Activated T-helper 17 cell treated with anti-CD3 and anti-CD28 coated beads, Interleukin-2, amount 50 U/mL, for 72 hours (primary cell): ENCODE data around the gene CETP. TPM values are rescaled to one million over a fixed set of nuclear protein-coding genes. Genes with fewer than 3 reads are reported as not detected.
"Not testable (repeated sequence)": the region's sequence is repeated elsewhere in the genome, so short reads cannot be mapped to it uniquely, and the experiment has no call there.

ENCODE experiments used
- ATAC-seq: fragments of 150-1000 bp; cut with Tn5 transposase; replicated peaks from 2 replicates; pipeline ENCODE4 v1.10.0; 2021; ENCODE audit warnings: mild to moderate bottlenecking, moderate library complexity
- H3K27ac Mint-ChIP-seq: one replicate; pipeline ENCODE4 v1.8.0; 2022; ENCODE audit warnings: mixed read lengths
- H3K27me3 Mint-ChIP-seq: one replicate; pipeline ENCODE4 v1.8.0; 2022; ENCODE audit warnings: mixed read lengths
- H3K36me3 Mint-ChIP-seq: one replicate; pipeline ENCODE4 v1.8.0; 2022; ENCODE audit warnings: low read depth, mild to moderate bottlenecking, mixed read lengths
- H3K4me1 Mint-ChIP-seq: one replicate; pipeline ENCODE4 v1.8.0; 2022; ENCODE audit warnings: mixed read lengths
- H3K4me3 Mint-ChIP-seq: one replicate; pipeline ENCODE4 v1.8.0; 2022; ENCODE audit warnings: mild to moderate bottlenecking, mixed read lengths
- H3K9me3 Mint-ChIP-seq: one replicate; pipeline ENCODE4 v1.8.0; 2022; ENCODE audit warnings: mixed read lengths
- total RNA-seq, 2 donors: library from RNA; stranded (reverse); gene quantifications; one replicate each; pipeline ENCODE4 v1.2.3, GENCODE V29; 2022

Gene CETP
- total RNA-seq, 2 donors from 2014 or later = not detected

DNA sequence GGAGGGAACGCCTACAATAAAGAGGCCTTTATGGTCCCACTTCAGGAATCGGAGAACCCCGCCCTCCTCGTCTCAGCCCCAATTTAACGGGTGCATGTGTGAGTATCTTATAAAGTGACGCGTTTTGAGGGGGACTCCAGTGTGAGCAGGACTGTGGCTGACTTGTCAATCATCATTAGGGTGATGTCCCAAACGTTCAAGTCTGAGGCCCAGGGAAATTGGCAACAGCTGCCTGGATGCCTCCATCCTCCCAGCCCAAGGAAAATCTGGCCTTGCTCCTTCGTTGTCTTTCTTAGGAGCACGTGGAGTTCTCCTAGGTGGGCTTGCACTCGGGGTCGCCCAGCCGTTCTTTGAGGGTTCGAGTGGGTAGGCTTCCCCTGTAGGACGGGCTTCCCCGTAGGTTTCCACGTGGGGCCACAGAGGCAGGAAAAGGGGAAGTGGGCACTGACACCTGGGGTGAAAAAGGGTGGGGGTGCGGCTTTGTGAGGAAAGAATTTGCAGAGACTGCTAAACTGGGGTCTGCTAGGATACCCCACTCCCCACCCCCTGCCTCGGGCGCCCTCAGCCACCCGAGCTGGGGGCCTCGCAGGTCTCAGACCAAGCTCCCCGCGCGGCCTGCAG is 30.4 kb upstream of the CETP start:
- Mint-ChIP-seq H3K27ac (peak overlapping the region; percentile 99), H3K9me3 (no peaks in the 10 kb centered on the region), H3K4me1 (peaks cover 16% of the 10 kb centered on the region), H3K27me3 (no peaks in the 10 kb centered on the region), H3K36me3 (peaks cover 48% of the 10 kb centered on the region), H3K4me3 (peak overlapping the region; percentile 99)
- ATAC-seq = peak; percentile 1

DNA sequence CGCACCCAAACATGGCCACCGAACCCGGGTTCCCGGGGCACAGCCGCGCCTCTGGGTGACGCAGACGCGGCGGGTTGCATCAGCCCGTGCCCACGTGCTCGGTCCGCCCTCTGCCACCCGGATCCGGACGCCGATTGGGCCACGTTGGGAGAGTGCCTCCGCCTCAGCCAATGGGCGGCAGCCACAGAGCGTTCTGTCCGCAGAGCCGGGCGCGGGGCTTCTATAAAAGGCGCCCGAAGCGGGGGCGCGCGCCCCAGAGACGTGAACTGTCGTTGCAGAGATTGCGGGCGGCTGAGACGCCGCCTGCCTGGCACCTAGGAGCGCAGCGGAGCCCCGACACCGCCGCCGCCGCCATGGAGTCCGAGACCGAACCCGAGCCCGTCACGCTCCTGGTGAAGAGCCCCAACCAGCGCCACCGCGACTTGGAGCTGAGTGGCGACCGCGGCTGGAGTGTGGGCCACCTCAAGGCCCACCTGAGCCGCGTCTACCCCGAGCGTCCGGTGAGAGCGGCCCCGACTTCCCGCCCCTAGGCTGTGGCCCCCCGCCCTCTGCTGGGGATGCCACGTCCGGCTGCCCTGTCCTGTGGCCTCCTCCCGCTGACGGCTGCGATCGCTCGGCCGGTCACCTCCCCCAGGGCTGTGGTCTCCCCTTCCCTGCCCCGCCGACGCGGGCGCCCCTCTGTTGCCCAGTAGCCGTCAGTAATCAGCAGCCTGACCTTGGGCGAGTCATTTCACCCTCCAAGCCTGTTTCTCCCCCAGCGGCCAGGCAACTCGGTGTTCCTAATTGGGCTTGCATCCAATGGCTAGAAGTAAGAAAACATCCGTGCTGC is 29.6 kb upstream of the CETP start, which contains the start of gene HERPUD1:
TSS of gene HERPUD1 (plus strand) at position 251 of the 829 bp plus-strand sequence. CDS start at position 354, 103 bp downstream.
- Mint-ChIP-seq H3K27ac (peak within 1 kb of the TSS; percentile 99), H3K4me1 (peaks cover 24% of the 10 kb centered on the region), H3K4me3 (peak within 1 kb of the TSS; percentile 99), H3K9me3 (no peaks in the 10 kb centered on the region), H3K27me3 (no peaks in the 10 kb centered on the region), H3K36me3 (peaks cover 55% of the 10 kb centered on the region)
- peak; percentile 95 for ATAC-seq

DNA sequence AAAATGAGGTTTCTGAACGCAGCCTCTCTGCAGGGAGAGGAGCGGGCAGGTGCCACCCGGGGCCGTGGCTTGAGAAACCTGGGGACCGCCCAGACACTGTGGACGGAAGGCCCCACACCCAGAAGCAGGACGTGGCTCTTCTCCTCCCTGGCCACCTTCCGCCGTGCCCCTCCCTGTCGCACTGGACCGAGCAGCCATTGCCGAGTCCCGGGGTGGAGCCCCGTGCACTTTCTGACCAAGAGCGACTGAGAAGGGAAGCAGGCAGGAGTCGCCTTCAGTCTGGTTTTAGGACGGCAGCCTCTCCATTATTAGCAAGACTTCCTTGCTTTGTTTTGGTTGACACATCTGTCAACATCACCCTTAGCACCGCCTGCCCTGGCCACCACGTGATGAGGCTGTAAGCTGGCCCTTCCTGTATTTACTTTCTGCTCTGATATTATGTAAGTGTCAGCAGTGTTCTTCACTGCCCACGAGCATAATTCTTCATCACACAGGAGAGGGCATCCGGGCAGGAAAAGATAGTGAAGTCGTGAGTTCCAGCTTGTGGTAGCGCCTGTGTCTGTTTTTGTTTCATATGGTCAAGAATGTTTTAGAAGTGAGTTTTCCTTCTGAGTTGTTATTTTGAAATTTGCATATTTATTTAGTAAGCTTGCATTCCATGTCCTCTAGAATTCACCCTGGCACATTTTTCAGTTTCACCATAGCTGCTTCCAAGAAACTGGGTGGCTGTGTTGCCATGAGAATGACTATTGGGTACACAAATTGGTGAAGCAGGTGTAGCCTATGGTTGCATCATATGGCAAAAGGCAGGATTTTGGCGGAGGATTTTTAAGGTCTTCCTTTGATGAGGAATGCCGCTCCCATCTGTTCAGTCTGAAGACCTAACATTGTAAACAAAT is 28.8 kb upstream of the CETP start:
- no peaks in the 10 kb centered on the region for H3K27me3 Mint-ChIP-seq
- peak overlapping the region; percentile 99 for H3K27ac Mint-ChIP-seq
- peak overlapping the region; percentile 99 for H3K4me3 Mint-ChIP-seq
- peaks cover 31% of the 10 kb centered on the region for H3K4me1 Mint-ChIP-seq
- H3K9me3 Mint-ChIP-seq = no peaks in the 10 kb centered on the region
- peaks cover 64% of the 10 kb centered on the region for H3K36me3 Mint-ChIP-seq
- ATAC-seq = peak; percentile 30

DNA sequence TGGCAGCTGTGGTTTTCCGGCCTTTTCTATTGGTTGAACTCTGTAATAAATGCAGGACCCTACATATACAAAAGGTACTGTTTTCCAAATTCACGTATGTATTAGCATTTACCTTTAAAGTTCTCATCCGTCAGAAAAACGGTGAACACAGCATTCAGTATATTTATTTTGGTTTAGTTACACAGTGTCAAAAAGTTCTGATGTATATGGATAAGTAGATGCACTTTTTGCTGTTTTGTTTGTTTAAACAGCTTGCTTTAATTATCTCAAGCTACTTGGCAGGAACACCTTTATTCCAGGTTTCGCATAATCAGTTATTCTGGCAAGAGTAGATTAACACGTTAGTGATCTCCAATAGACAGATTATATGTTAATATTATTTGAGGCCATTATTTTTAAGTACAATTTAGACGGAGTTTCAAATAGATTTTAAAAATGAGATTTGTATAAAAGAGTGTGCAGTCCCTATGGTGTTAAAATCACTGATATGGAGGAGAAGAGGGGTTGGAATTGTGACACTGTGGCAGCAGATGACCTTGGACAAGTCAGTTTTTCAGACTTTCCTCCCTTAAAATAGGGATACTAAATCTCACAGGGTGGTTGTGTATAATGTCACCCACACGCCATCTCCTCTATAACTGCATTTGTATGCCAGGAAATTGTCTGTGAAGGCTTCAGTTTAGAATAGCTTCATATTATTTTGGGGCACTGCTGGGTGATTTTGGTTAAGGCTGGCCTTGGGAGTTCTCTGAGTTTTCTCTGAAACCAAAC is 27.7 kb upstream of the CETP start:
- Mint-ChIP-seq H3K4me3 (peak overlapping the region; percentile 99), H3K9me3 (no peaks in the 10 kb centered on the region), H3K27ac (peak overlapping the region; percentile 99), H3K36me3 (peaks cover 74% of the 10 kb centered on the region), H3K4me1 (peaks cover 41% of the 10 kb centered on the region), H3K27me3 (no peaks in the 10 kb centered on the region)
- ATAC-seq = no peak

DNA sequence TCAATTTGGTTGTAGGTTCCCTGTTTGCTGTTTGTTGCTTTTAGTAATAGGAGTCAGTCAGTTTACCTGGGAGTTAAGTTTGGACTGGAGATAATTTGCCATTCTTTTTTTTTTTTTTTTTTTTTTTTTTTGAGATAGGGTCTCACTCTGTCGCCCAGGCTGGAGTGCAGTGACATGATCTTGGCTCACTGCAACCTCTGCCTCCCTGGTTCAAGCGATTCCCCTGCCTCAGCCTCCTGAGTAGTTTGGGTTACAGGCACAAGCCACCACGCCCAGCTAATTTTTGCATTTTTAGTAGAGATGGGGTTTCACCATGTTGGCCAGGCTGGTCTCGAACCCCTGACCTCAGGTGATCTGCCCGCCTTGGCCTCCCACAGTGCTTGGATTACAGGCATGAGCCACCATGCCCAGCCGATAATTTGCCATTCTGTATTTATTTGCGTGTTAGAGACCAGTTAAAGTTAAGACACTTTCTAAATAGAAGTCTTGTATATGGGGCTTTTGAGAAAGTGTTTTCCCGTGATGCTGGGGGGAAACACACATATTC is 27.1 kb upstream of the CETP start:
- ATAC-seq, H3K27me3 Mint-ChIP-seq, H3K9me3 Mint-ChIP-seq: not testable (repeated sequence)
- Mint-ChIP-seq H3K27ac (peak overlapping the region; percentile 99), H3K36me3 (peaks cover 81% of the 10 kb centered on the region), H3K4me1 (peaks cover 47% of the 10 kb centered on the region), H3K4me3 (peak overlapping the region; percentile 99)

DNA sequence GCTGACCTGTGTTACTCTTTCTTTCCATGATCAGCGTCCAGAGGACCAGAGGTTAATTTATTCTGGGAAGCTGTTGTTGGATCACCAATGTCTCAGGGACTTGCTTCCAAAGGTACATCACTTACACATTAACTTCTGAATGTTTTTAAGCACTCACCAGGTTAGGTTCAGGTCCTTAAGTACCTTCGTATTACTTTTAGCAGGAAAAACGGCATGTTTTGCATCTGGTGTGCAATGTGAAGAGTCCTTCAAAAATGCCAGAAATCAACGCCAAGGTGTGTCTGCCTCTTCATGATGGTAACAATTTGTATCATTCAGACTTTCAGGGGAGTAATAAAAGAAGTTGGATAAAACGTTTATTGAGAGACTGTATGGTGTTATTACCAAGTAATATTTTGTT is 26.5 kb upstream of the CETP start:
- ATAC-seq = no peak
- Mint-ChIP-seq H3K9me3 (no peaks in the 10 kb centered on the region), H3K36me3 (peaks cover 86% of the 10 kb centered on the region), H3K4me1 (peaks cover 50% of the 10 kb centered on the region), H3K4me3 (peak overlapping the region; percentile 99), H3K27me3 (no peaks in the 10 kb centered on the region), H3K27ac (peak overlapping the region; percentile 99)

DNA sequence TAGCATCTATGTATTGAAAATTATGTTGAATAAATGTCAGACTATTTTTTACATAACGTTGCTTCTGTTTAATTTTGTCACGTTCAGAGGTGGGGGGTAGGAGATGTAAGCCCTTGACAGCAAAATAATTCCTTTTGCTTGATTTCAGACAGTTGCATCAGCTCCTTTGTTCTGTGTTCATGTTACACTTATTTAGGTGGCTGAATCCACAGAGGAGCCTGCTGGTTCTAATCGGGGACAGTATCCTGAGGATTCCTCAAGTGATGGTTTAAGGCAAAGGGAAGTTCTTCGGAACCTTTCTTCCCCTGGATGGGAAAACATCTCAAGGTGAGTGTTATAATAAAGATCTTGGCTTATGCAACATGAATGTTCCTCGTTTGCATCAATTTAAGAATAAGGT is 25.3 kb upstream of the CETP start:
- no peak for ATAC-seq
- Mint-ChIP-seq H3K36me3 (peaks cover 99% of the 10 kb centered on the region), H3K4me1 (peaks cover 52% of the 10 kb centered on the region), H3K4me3 (peak overlapping the region; percentile 99), H3K27me3 (no peaks in the 10 kb centered on the region), H3K27ac (peak overlapping the region; percentile 67), H3K9me3 (no peaks in the 10 kb centered on the region)

DNA sequence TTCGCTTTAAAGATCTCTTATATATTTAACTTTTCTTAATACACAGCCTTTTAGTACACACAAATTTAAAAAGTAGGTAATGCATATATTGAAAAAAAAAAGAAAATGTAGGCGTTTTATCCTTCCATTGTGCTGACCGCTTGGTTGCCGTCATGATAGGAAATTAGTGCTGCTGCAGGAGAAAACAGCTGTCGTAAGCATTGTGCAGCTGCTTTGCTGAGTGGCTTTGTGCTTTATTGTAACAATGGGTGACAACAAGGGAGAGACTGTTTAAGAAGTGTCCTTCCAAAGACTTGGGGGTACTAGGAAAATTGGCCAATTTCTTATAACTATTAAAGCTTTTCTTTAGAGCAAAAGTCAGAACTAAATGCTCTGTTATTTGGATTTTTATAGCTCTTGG is 24.8 kb upstream of the CETP start:
- H3K9me3 Mint-ChIP-seq = no peaks in the 10 kb centered on the region
- peak overlapping the region; percentile 99 for H3K27ac Mint-ChIP-seq
- peak overlapping the region; percentile 99 for H3K4me3 Mint-ChIP-seq
- peaks cover 100% of the 10 kb centered on the region for H3K36me3 Mint-ChIP-seq
- H3K4me1 Mint-ChIP-seq = peaks cover 55% of the 10 kb centered on the region
- ATAC-seq = no peak
- no peaks in the 10 kb centered on the region for H3K27me3 Mint-ChIP-seq

DNA sequence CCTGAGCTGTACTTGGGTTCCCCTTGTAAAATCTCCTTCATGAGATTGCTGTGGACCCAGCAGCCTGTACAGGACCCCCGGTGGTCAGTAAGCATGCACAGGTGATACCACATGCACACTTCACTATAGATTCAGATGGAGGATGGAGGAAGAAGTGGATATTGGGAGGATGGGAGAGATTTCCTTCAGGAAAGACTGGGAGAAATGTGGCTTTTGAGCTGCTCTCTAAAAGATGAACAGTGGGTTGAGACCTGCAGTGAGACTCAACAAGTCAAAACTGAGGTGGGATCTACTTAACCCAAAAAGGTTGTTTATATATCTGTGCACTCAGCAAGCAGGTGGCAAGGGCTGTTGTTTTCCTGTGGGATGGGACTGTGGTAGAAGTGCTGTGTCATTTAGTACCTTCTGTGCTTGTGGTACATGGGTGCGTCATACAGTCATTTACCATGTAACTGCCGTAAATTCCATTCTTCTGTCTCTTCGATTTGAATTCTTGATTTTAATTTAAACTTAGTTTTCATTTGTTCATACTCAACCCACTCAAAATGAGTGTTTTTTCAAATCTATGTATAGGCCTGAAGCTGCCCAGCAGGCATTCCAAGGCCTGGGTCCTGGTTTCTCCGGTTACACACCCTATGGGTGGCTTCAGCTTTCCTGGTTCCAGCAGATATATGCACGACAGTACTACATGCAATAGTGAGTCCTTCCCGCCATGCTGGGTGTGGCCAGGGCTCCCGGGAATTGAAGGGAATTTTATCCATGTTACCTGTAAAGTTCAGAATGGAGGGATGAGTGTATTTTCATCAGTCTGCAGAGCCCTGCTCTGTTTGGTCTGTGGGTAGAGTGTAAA is 22.9 kb upstream of the CETP start:
- ATAC-seq = peak; percentile 94
- Mint-ChIP-seq H3K9me3 (no peaks in the 10 kb centered on the region), H3K36me3 (peaks cover 100% of the 10 kb centered on the region), H3K4me3 (peak overlapping the region; percentile 99), H3K27me3 (no peaks in the 10 kb centered on the region), H3K4me1 (peaks cover 67% of the 10 kb centered on the region), H3K27ac (peak overlapping the region; percentile 99)

DNA sequence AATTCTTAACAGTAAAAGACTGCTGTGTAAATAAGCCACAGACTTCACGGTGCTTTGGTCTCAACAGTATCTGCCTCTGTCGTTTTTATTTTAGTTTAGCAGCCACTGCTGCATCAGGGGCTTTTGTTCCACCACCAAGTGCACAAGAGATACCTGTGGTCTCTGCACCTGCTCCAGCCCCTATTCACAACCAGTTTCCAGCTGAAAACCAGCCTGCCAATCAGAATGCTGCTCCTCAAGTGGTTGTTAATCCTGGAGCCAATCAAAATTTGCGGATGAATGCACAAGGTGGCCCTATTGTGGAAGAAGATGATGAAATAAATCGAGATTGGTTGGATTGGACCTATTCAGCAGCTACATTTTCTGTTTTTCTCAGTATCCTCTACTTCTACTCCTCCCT is 21.9 kb upstream of the CETP start:
- H3K4me3 Mint-ChIP-seq = peak overlapping the region; percentile 99
- no peak for ATAC-seq
- H3K4me1 Mint-ChIP-seq = peaks cover 66% of the 10 kb centered on the region
- H3K27ac Mint-ChIP-seq = peak overlapping the region; percentile 99
- no peaks in the 10 kb centered on the region for H3K9me3 Mint-ChIP-seq
- no peaks in the 10 kb centered on the region for H3K27me3 Mint-ChIP-seq
- peaks cover 100% of the 10 kb centered on the region for H3K36me3 Mint-ChIP-seq

DNA sequence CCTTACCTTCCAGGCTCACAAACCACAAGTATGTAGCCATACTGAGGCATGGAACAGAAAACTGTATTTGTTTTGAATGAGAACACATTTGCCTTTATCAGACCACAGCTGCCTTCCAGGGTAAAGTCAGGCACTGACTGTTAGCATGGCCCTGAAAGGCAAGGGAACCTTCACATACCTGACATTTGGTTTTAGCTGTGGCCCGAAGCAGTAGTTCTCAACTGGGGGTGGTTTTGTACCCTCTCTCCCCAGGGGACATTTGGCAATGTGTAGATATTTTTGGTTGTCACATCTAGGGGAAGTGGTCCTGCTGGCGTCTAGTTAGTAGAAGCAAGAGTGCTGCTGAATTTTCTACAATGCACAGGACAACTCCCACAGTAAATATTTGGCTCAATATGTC is 20.7 kb upstream of the CETP start:
- Mint-ChIP-seq H3K4me3 (no peak overlapping the region), H3K4me1 (peaks cover 63% of the 10 kb centered on the region), H3K9me3 (no peaks in the 10 kb centered on the region), H3K27ac (no peak overlapping the region), H3K27me3 (no peaks in the 10 kb centered on the region), H3K36me3 (peaks cover 100% of the 10 kb centered on the region)
- ATAC-seq = no peak

DNA sequence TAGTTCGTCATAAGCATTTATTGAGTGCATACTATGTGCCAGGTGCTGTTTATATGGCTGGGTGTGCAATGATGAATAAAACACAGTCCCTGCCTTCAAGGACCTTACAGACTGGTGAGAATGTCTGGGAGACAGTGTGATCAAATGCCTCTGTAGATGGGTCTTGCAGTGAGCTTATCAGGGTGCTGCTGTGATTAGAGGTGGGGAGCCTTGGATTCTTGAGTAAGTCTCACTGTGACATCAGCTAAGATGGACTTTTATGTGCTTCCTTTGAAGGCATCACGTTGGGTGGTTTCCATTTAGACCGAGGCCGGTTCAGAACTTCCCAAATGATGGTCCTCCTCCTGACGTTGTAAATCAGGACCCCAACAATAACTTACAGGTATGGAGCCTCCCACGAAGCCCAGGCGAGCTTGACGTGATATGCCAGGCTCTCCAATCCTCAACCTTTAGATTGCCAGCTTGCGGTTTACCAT is 19.9 kb upstream of the CETP start:
- no peak for ATAC-seq
- H3K9me3 Mint-ChIP-seq = no peaks in the 10 kb centered on the region
- peaks cover 59% of the 10 kb centered on the region for H3K4me1 Mint-ChIP-seq
- H3K27ac Mint-ChIP-seq = peak overlapping the region; percentile 50
- H3K36me3 Mint-ChIP-seq = peaks cover 99% of the 10 kb centered on the region
- H3K4me3 Mint-ChIP-seq = peak overlapping the region; percentile 72
- H3K27me3 Mint-ChIP-seq = no peaks in the 10 kb centered on the region
